LNCaP clone FGC (cell line): ENCODE results near the gene GPR22.

ENCODE experiments used
- DNase-seq: peaks from one replicate; pipeline ENCODE4 v3.0.0-alpha.2; 2011; ENCODE audit warnings: low read depth
- H3K4me3 ChIP-seq: 2 replicates; pipeline ENCODE4 v1.5.1; 2011; ENCODE audit warnings: mild to moderate bottlenecking, low read depth, low read length, control low read depth
- TF ChIP-seq, protein P1 (sequence below): IDR thresholded peaks from 2 replicates; pipeline ENCODE4 v1.5.1; 2012; ENCODE audit warnings: mild to moderate bottlenecking; ENCODE audit not compliant: control insufficient read depth, insufficient read depth; ENCODE audit errors: extremely low read depth

Gene GPR22

DNA sequence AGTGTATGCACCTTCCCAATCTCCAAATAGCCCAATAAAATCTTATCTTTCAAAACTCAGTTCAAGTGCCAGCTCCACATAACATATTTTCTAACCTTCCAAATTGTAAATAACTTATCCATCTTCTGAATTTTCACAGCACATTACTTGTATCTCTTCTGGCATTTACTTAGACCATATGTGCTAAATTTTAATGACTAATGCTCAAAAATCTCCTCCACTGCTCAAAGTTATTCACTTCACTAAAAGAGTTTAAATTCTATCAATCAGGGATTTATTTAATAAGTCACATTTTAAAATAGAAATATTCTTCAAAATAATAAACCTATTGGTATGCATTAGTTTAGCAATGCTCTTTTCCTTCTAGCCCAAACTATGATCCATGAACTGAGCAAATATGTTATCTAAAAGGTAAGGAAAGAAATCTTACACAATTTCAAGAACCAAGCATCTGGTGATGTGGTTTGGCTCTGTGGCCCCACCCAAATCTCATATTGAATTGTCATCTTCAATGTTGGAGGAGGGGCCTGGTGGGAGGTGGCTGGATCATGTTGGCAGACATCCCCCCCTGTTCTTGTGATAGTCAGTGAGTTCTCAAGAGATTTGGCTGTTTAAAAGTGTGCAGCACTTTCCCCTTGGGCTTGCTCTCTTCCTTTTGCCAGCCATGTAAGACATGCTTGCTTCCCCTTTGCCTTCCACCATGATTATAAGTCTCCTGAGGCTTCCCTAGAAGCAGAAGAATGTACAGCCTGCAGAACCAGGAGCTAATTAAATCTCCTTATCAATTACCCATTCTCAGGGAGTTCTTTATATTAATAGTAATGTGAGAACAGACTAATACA lies 28.1 kb upstream of the GPR22 start:
- DNase-seq, result no peak
- TF ChIP-seq, protein P1, sequence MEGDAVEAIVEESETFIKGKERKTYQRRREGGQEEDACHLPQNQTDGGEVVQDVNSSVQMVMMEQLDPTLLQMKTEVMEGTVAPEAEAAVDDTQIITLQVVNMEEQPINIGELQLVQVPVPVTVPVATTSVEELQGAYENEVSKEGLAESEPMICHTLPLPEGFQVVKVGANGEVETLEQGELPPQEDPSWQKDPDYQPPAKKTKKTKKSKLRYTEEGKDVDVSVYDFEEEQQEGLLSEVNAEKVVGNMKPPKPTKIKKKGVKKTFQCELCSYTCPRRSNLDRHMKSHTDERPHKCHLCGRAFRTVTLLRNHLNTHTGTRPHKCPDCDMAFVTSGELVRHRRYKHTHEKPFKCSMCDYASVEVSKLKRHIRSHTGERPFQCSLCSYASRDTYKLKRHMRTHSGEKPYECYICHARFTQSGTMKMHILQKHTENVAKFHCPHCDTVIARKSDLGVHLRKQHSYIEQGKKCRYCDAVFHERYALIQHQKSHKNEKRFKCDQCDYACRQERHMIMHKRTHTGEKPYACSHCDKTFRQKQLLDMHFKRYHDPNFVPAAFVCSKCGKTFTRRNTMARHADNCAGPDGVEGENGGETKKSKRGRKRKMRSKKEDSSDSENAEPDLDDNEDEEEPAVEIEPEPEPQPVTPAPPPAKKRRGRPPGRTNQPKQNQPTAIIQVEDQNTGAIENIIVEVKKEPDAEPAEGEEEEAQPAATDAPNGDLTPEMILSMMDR, result no peak
- no peak overlapping the region for H3K4me3 ChIP-seq

DNA sequence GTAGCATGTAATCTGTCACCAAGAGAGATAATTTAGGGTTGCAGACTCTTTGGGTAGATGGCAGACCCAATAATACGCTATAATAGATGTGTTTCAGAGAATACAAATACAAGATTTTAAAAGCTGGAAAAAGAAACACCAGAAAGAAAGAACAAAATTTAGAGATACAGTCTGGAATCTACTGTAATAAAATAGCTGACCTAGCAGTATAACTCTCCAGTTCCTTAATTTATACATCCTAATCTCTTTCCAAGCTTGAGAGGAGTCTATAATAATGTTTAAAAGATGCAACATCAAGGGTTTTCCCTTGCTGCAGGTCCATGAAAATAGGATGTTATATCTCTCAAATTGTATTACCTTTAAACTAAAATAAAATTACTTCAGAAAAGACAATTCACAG lies 27.2 kb upstream of the GPR22 start:
- TF ChIP-seq, protein P1, result no peak
- DNase-seq, result no peak
- no peak overlapping the region for H3K4me3 ChIP-seq

DNA sequence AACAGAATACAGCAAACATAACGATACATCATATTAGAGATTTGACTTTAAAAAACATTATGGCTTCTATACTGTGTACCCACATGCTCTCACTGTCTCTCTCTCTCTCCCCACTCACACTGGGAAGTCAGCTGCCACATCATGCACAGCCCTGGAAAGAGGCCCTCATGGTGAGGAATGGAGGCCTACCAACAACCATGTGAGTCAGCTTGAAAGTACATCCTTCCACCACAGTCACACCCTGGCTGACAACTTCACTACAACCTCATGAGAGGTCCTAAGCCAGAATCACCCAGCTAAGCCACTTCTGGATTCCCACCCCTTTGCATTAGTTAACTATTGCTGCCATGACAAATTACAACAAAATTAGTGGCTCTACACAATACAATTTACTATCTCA lies 23.3 kb upstream of the GPR22 start:
- TF ChIP-seq, protein P1, result no peak
- no peak overlapping the region for H3K4me3 ChIP-seq
- DNase-seq, result no peak

DNA sequence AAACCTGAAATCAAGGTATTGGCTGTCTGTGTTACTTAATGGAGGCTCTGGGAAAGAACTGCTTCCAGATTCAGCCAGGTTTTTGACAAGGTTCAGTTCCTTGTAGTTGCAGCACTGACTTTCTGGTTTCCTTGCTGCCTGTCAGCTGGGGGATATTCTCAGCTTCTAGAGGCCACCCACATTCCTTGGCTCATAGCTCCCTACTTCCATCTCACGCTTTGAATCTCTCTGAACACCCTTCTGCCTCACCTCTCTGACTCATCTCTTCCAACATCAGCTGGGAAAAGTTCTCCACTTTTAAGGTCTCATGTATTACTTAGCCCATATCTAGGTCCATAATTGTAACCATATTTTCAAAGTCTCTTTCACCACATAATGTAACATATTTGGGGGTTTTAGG lies 22.9 kb upstream of the GPR22 start:
- TF ChIP-seq, protein P1, result no peak
- DNase-seq, result no peak
- no peak overlapping the region for H3K4me3 ChIP-seq

DNA sequence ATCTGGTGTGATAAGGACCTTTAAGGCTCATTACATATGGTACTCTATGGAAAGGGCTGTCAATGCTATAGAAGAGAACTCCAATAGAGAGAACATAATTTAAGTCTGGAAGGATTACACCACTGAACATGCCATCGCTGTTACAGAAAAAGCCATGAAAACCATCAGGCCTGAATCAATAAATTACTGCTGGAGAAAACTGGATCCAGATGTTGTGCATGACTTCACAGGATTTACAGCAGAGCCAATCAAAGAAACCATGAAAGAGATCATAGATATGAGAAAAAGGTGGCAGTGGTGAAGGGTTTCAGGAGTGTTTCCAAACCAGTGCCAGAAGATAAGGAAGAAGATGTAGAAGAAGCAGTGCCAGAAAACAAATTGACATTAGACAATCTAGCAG lies 18.9 kb upstream of the GPR22 start:
- H3K4me3 ChIP-seq, result no peak overlapping the region
- DNase-seq, result no peak
- TF ChIP-seq, protein P1, result no peak

DNA sequence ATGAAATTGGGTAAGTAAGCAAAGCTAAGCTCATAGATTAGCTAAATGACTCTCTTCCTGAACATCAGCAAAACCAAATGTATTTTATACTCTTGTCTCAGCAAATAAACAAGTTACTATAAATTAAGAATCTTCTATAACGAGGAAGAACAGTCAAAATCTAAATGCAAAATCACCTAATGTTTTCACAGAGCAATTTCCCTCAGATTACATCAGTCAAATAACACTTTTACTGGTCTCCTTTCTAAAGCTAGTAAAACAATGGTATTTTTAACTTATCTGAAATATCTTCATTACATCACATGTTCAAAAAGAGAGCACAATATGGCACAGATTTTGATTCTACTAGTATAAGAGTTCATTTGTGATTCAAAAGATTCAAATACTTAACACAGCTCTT lies 16.5 kb upstream of the GPR22 start:
- DNase-seq, result no peak
- no peak overlapping the region for H3K4me3 ChIP-seq
- TF ChIP-seq, protein P1, result no peak

DNA sequence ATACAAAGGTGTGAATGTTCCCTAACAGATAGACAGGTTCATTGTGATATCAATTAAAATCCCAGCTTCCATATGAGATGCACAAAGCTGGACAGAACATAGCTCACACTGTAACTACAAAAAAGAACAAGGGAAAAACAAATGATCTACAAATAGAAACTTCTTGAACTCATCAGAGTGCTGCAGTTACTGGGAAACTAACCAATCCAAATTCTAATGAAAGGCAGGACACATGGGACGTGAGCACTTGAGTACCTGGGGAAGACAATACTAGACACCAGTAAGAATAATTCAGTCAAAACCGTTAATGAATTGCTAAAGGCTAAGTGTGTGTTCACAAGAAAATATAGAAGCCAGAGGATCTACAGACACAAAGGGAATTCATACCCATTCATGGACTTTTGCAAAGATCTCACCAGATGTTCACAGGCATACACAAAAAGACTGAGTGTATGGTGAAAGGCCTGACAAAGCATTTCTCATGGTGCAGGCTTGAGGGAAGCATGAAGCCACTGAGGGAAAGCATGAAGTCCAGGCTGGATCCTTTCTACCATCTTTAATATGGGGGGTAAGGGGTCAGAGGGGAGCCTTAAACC lies 7.8 kb upstream of the GPR22 start:
- H3K4me3 ChIP-seq, result no peak overlapping the region
- TF ChIP-seq, protein P1, result no peak
- no peak for DNase-seq
